ENCODE measurements around the gene SAFB.
A peak's percentile ranks its signal among the peaks of the same experiment; 100 is the strongest.

Gene SAFB

GRCh38 chr19:5666921-5667610 is 44.2 kb downstream of the SAFB start:
- DNase-seq (ENCODE audit: low read depth), result no peak

- DNase-seq (ENCODE audit: low read depth), result peak; percentile 18
These were observed 44.9 kb downstream of the SAFB start for GRCh38 chr19:5667751-5668271.

GRCh38 chr19:5669212-5669611 is 46.3 kb downstream of the SAFB start:
- no peak for DNase-seq (ENCODE audit: low read depth)

- DNase-seq (ENCODE audit: low read depth), result no peak
These were observed 48.7 kb downstream of the SAFB start for GRCh38 chr19:5671600-5671999.

GRCh38 chr19:5672708-5673459 is 50.0 kb downstream of the SAFB start:
- DNase-seq (ENCODE audit: low read depth), result no peak

- DNase-seq (ENCODE audit: low read depth), result no peak
These were observed 50.9 kb downstream of the SAFB start for GRCh38 chr19:5673752-5674151.

GRCh38 chr19:5674714-5675113 is 51.8 kb downstream of the SAFB start:
- DNase-seq (ENCODE audit: low read depth), result no peak

GRCh38 chr19:5676105-5676771 is 53.4 kb downstream of the SAFB start:
- DNase-seq (ENCODE audit: low read depth), result no peak

- DNase-seq (ENCODE audit: low read depth), result no peak
These were observed 53.9 kb downstream of the SAFB start for GRCh38 chr19:5676772-5677105.

GRCh38 chr19:5677136-5677535 is 54.3 kb downstream of the SAFB start:
- DNase-seq (ENCODE audit: low read depth), result no peak

GRCh38 chr19:5677580-5677979 is 54.7 kb downstream of the SAFB start:
- no peak for DNase-seq (ENCODE audit: low read depth)

GRCh38 chr19:5678071-5678718 is 55.3 kb downstream of the SAFB start:
- DNase-seq (ENCODE audit: low read depth), result no peak

- no peak for DNase-seq (ENCODE audit: low read depth)
These were observed 56.6 kb downstream of the SAFB start for GRCh38 chr19:5679289-5680083.

- DNase-seq (ENCODE audit: low read depth), result peak; percentile 25
These were observed 57.2 kb downstream of the SAFB start for GRCh38 chr19:5680084-5680436.

GRCh38 chr19:5680437-5681368 is 57.8 kb downstream of the SAFB start, which contains the start of the genes HSD11B1L and MICOS13:
Gene HSD11B1L (plus strand): TSS chr19:5681027. CDS start chr19:5684833, 3,806 bp downstream.
Gene MICOS13 (minus strand): TSS chr19:5680516. CDS start chr19:5680486, 30 bp downstream.
- peak; percentile 98 for DNase-seq (ENCODE audit: low read depth)

- DNase-seq (ENCODE audit: low read depth), result no peak
These were observed 58.7 kb downstream of the SAFB start for GRCh38 chr19:5681391-5682106.

GRCh38 chr19:5682107-5682482 is 59.2 kb downstream of the SAFB start:
- DNase-seq (ENCODE audit: low read depth), result no peak

- peak; percentile 45 for DNase-seq (ENCODE audit: low read depth)
These were observed 60.4 kb downstream of the SAFB start for GRCh38 chr19:5683177-5683886.

Data from amniotic epithelial cell (primary cell).